Mesenchymal stem cell (in vitro differentiated cells and primary cell): ENCODE results near the gene ARMC2.

Source experiments
- DNase-seq: peaks from one replicate; pipeline ENCODE4 v3.0.0-alpha.2; 2013
- H2AFZ ChIP-seq: one replicate; pipeline ENCODE4 v1.6.1; 2013; ENCODE audit warnings: low read depth, mild to moderate bottlenecking, control low read depth, inconsistent platforms, low read length, moderate library complexity
- H2AK5ac ChIP-seq: 2 replicates; pipeline ENCODE4 v1.6.1; 2013; ENCODE audit warnings: low read length, moderate library complexity, mild to moderate bottlenecking, inconsistent platforms; ENCODE audit not compliant: severe bottlenecking
- H2BK120ac ChIP-seq: one replicate; pipeline ENCODE4 v1.6.1; 2013; ENCODE audit warnings: low read depth, mild to moderate bottlenecking, inconsistent platforms, low read length, moderate library complexity
- H2BK12ac ChIP-seq, 2 experiments: one replicate each; pipeline ENCODE4 v1.6.1; 2013; ENCODE audit warnings: inconsistent platforms in 2 of 2, low read length in 2 of 2, mild to moderate bottlenecking in 2 of 2, moderate library complexity in 2 of 2, control low read depth in 1 of 2
- H2BK15ac ChIP-seq: one replicate; pipeline ENCODE4 v1.6.1; 2013; ENCODE audit warnings: mild to moderate bottlenecking, low read depth, inconsistent platforms; ENCODE audit not compliant: poor library complexity, severe bottlenecking
- H2BK5ac ChIP-seq: 2 replicates; pipeline ENCODE4 v1.6.1; 2013; ENCODE audit warnings: low read depth, mild to moderate bottlenecking, low read length, control low read depth, inconsistent platforms; ENCODE audit not compliant: poor library complexity, severe bottlenecking
- H3K14ac ChIP-seq, 2 experiments: one replicate each; pipeline ENCODE4 v1.6.1; 2013; ENCODE audit warnings: inconsistent platforms in 2 of 2, low read length in 2 of 2, control low read depth in 1 of 2, mild to moderate bottlenecking in 1 of 2, moderate library complexity in 1 of 2
- H3K18ac ChIP-seq, 2 experiments: one replicate each; pipeline ENCODE4 v1.6.1; 2013; ENCODE audit warnings: inconsistent platforms in 2 of 2, low read length in 2 of 2, control low read depth in 1 of 2, low read depth in 1 of 2, mild to moderate bottlenecking in 1 of 2
- H3K23ac ChIP-seq, 2 experiments: one replicate each; pipeline ENCODE4 v1.6.1; 2013; ENCODE audit warnings: inconsistent platforms in 2 of 2, low read length in 2 of 2, mild to moderate bottlenecking in 2 of 2, moderate library complexity in 2 of 2, control low read depth in 1 of 2
- H3K27ac ChIP-seq: 2 replicates; pipeline ENCODE4 v1.5.1; 2013; ENCODE audit warnings: mild to moderate bottlenecking, moderate library complexity, low read length, control low read depth, inconsistent platforms; ENCODE audit not compliant: poor library complexity, severe bottlenecking
- H3K27me3 ChIP-seq, 2 experiments: 2 replicates each; pipeline versions ENCODE4 v1.6.1 to v1.7.0; 2013; ENCODE audit warnings: low read length in 2 of 2, mild to moderate bottlenecking in 2 of 2, moderate library complexity in 2 of 2, control low read depth in 1 of 2, inconsistent platforms in 1 of 2; ENCODE audit not compliant: control insufficient read depth in 1 of 2, insufficient read depth in 1 of 2
- H3K36me3 ChIP-seq, 2 experiments: 2 replicates each; pipeline versions ENCODE4 v1.6.1 to v1.7.0; 2013; ENCODE audit warnings: low read length in 2 of 2, control low read depth in 1 of 2, inconsistent platforms in 1 of 2, low read depth in 1 of 2, mild to moderate bottlenecking in 1 of 2; ENCODE audit not compliant: insufficient read depth in 2 of 2, control insufficient read depth in 1 of 2
- H3K4ac ChIP-seq, 2 experiments: one replicate each; pipeline ENCODE4 v1.6.1; 2013; ENCODE audit warnings: inconsistent platforms in 2 of 2, low read length in 2 of 2, mild to moderate bottlenecking in 2 of 2, moderate library complexity in 2 of 2, control low read depth in 1 of 2, low read depth in 1 of 2
- H3K4me1 ChIP-seq: 2 replicates; pipeline ENCODE4 v1.6.1; 2013; ENCODE audit warnings: low read depth, low read length, control low read depth; ENCODE audit not compliant: control insufficient read depth, insufficient read depth
- H3K4me2 ChIP-seq: 2 replicates; pipeline ENCODE4 v1.6.1; 2013; ENCODE audit warnings: low read length, mild to moderate bottlenecking, inconsistent platforms; ENCODE audit not compliant: poor library complexity, severe bottlenecking
- H3K4me3 ChIP-seq, 2 experiments: 2 replicates each; pipeline versions ENCODE4 v1.5.1 to v1.7.0; 2013; ENCODE audit warnings: low read length in 2 of 2, mild to moderate bottlenecking in 2 of 2, control low read depth in 1 of 2, low read depth in 1 of 2; ENCODE audit not compliant: insufficient read depth in 1 of 2
- H3K79me1 ChIP-seq: replicated peaks from 2 replicates; pipeline ENCODE4 v1.6.1; 2013; ENCODE audit warnings: mild to moderate bottlenecking, control low read depth, low read length, inconsistent platforms; ENCODE audit not compliant: poor library complexity, severe bottlenecking
- H3K9ac ChIP-seq: 2 replicates; pipeline ENCODE4 v1.7.0; 2013; ENCODE audit warnings: mild to moderate bottlenecking, low read length, moderate library complexity
- H3K9me3 ChIP-seq: 2 replicates; pipeline ENCODE4 v1.7.0; 2013; ENCODE audit warnings: mild to moderate bottlenecking, low read length; ENCODE audit not compliant: control insufficient read depth
- H4K8ac ChIP-seq: one replicate; pipeline ENCODE4 v1.6.1; 2013; ENCODE audit warnings: inconsistent platforms, mild to moderate bottlenecking, low read length, moderate library complexity
- H4K91ac ChIP-seq: one replicate; pipeline ENCODE4 v1.6.1; 2013; ENCODE audit warnings: mild to moderate bottlenecking, low read length, inconsistent platforms
- WGBS: methylation state at CpG from one replicate; pipeline ENCODE4 v1.1.7; 2013; ENCODE audit warnings: mixed read lengths; 5-methylcytosine and 5-hydroxymethylcytosine counted together

The ARMC2 gene

GRCh38 chr6:108947114-108947854 is 99.1 kb downstream of the ARMC2 start:
- H4K91ac ChIP-seq, result no peak overlapping the region
- no peak overlapping the region for H3K23ac ChIP-seq
- H2BK15ac ChIP-seq, result no peak overlapping the region
- H3K36me3 ChIP-seq, result no peaks in the 10 kb centered on the region
- H3K4me2 ChIP-seq, result no peak overlapping the region
- no peaks in the 10 kb centered on the region for H3K27me3 ChIP-seq
- H3K9me3 ChIP-seq, result no peaks in the 10 kb centered on the region
- H3K4me1 ChIP-seq, result peaks cover 16% of the 10 kb centered on the region
- H4K8ac ChIP-seq, result no peak overlapping the region
- peak overlapping the region in 1 of 2 experiments; percentile 29 for H3K18ac ChIP-seq
- H2BK5ac ChIP-seq, result peak overlapping the region; percentile 69
- peak overlapping the region; percentile 84 for H3K9ac ChIP-seq
- DNase-seq, result peak; percentile 69
- no peak overlapping the region for H3K4me3 ChIP-seq
- no peak overlapping the region for H3K14ac ChIP-seq
- 90% methylated on average over 3 of the region's 5 CpGs for WGBS
- H2BK120ac ChIP-seq, result no peak overlapping the region
- peak overlapping the region; percentile 81 for H2AK5ac ChIP-seq
- peak overlapping the region; percentile 60 for H3K27ac ChIP-seq
- no peak overlapping the region for H2AFZ ChIP-seq
- peak overlapping the region in 1 of 2 experiments; percentile 68 for H2BK12ac ChIP-seq
- no peak overlapping the region for H3K4ac ChIP-seq
- no peaks in the 10 kb centered on the region for H3K79me1 ChIP-seq

- Histone ChIP-seq H2BK15ac (no peak overlapping the region), H4K91ac (no peak overlapping the region), H3K23ac (no peak overlapping the region), H3K27ac (peak overlapping the region; percentile 75), H3K4me1 (peaks cover 19% of the 10 kb centered on the region), H2BK5ac (no peak overlapping the region), H3K36me3 (peaks cover 0 to 3% of the 10 kb centered on the region in 2 experiments), H3K9me3 (no peaks in the 10 kb centered on the region), H2BK12ac (no peak overlapping the region), H3K4me2 (no peak overlapping the region), H3K18ac (no peak overlapping the region), H2BK120ac (no peak overlapping the region), H3K9ac (peak overlapping the region; percentile 71), H3K4me3 (no peak overlapping the region), H3K79me1 (no peaks in the 10 kb centered on the region), H2AK5ac (peak overlapping the region; percentile 50), H3K14ac (no peak overlapping the region), H3K27me3 (no peaks in the 10 kb centered on the region), H4K8ac (no peak overlapping the region), H3K4ac (no peak overlapping the region), H2AFZ (no peak overlapping the region)
- DNase-seq, result no peak
- WGBS, result 89% methylated on average over 7 of the region's 7 CpGs
Observed at GRCh38 chr6:108948181-108948661, 100.0 kb downstream of the ARMC2 start.

DNA sequence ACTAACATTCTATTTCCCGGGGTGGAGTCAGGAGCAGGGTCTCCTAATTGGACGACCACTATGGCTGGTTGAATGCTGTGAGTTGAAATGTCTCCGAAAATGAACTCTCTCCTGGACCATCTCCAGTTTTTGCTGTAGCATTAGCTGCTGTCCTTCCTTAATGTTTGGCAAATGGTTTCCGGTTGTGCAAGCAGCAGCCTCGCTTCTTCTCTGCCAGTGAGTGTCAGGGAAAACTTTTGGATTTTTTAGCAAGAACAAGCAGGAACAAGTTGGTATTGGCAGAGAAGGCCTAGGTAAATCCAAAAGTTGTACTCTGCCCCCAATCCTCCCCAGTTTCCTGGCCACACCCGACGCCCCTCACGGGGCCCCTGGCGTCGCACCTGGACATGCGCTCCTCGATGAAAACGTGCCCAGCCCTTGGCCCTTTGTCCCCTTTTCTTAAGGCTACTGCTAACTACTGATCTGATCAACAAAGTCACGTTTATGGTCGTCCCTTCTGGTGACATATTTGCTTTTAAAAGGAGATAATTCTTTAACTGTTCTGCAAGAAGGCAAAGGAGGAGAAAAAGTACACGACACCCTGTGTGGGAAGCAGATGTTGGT is 103.2 kb downstream of the ARMC2 start:
- peaks cover 11% of the 10 kb centered on the region for H3K4me1 ChIP-seq
- DNase-seq, result no peak
- no peak overlapping the region for H3K18ac ChIP-seq
- H3K36me3 ChIP-seq, result peaks cover 0 to 3% of the 10 kb centered on the region in 2 experiments
- peak overlapping the region; percentile 41 for H2AK5ac ChIP-seq
- no peak overlapping the region for H2BK15ac ChIP-seq
- WGBS, result 94% methylated on average over 15 of the region's 16 CpGs
- H2BK120ac ChIP-seq, result no peak overlapping the region
- no peak overlapping the region for H3K4me2 ChIP-seq
- H3K9me3 ChIP-seq, result no peaks in the 10 kb centered on the region
- H3K4ac ChIP-seq, result no peak overlapping the region
- no peaks in the 10 kb centered on the region for H3K27me3 ChIP-seq
- H3K4me3 ChIP-seq, result no peak overlapping the region
- H3K14ac ChIP-seq, result no peak overlapping the region
- no peak overlapping the region for H3K9ac ChIP-seq
- H2BK12ac ChIP-seq, result no peak overlapping the region
- H3K27ac ChIP-seq, result no peak overlapping the region
- no peak overlapping the region for H2BK5ac ChIP-seq
- no peak overlapping the region for H4K91ac ChIP-seq
- no peak overlapping the region for H3K23ac ChIP-seq
- no peak overlapping the region for H4K8ac ChIP-seq
- no peaks in the 10 kb centered on the region for H3K79me1 ChIP-seq
- H2AFZ ChIP-seq, result no peak overlapping the region

GRCh38 chr6:108952776-108953486 is 104.7 kb downstream of the ARMC2 start:
- H2AFZ ChIP-seq, result no peak overlapping the region
- no peak overlapping the region for H2BK120ac ChIP-seq
- no peak overlapping the region for H2BK12ac ChIP-seq
- no peak overlapping the region for H2BK15ac ChIP-seq
- H2AK5ac ChIP-seq, result no peak overlapping the region
- H3K4me2 ChIP-seq, result no peak overlapping the region
- no peak overlapping the region for H3K4ac ChIP-seq
- DNase-seq, result no peak
- H3K27ac ChIP-seq, result no peak overlapping the region
- no peak overlapping the region for H3K14ac ChIP-seq
- H3K4me3 ChIP-seq, result peak overlapping the region; percentile 7 to 50
- no peaks in the 10 kb centered on the region for H3K27me3 ChIP-seq
- H4K8ac ChIP-seq, result no peak overlapping the region
- no peak overlapping the region for H2BK5ac ChIP-seq
- peak overlapping the region; percentile 79 for H4K91ac ChIP-seq
- H3K23ac ChIP-seq, result peak overlapping the region in 1 of 2 experiments; percentile 19
- 90% methylated on average over 25 of the region's 27 CpGs for WGBS
- H3K4me1 ChIP-seq, result peaks cover 7% of the 10 kb centered on the region
- no peak overlapping the region for H3K18ac ChIP-seq
- peaks cover 0 to 3% of the 10 kb centered on the region in 2 experiments for H3K36me3 ChIP-seq
- peak overlapping the region; percentile 71 for H3K9ac ChIP-seq
- no peaks in the 10 kb centered on the region for H3K79me1 ChIP-seq
- H3K9me3 ChIP-seq, result no peaks in the 10 kb centered on the region
